ENCODE measurements around the gene DVL1.

DVL1 gene

GRCh38 chr1:1340185-1340584, 9.0 kb downstream of the DVL1 start:
- DNase-seq: no peak

- DNase-seq: no peak
These were observed 10.9 kb downstream of the DVL1 start for GRCh38 chr1:1338278-1338677.

- DNase-seq: peak; percentile 41
These were observed 11.4 kb downstream of the DVL1 start for GRCh38 chr1:1337793-1338147.

- DNase-seq: no peak
These were observed 12.1 kb downstream of the DVL1 start for GRCh38 chr1:1336931-1337792.

GRCh38 chr1:1336446-1336845, 12.8 kb downstream of the DVL1 start:
- DNase-seq: no peak

- DNase-seq: no peak
These were observed 13.4 kb downstream of the DVL1 start for GRCh38 chr1:1335792-1336248.

- no peak for DNase-seq
These were observed 13.9 kb downstream of the DVL1 start for GRCh38 chr1:1335283-1335682.

- DNase-seq: no peak
These were observed 14.4 kb downstream of the DVL1 start for GRCh38 chr1:1334835-1335234.

GRCh38 chr1:1333551-1334241, 15.5 kb downstream of the DVL1 start:
- DNase-seq: no peak

- no peak for DNase-seq
These were observed 16.3 kb downstream of the DVL1 start for GRCh38 chr1:1332774-1333480.

- no peak for DNase-seq
These were observed 17.0 kb downstream of the DVL1 start for GRCh38 chr1:1332031-1332755.

GRCh38 chr1:1331068-1331965, 17.9 kb downstream of the DVL1 start, which contains the start of gene TAS1R3:
TSS of gene TAS1R3 (plus strand) at chr1:1331280. CDS start at chr1:1331346, 66 bp downstream.
- DNase-seq: no peak

- DNase-seq: no peak
These were observed 18.7 kb downstream of the DVL1 start for GRCh38 chr1:1330366-1331067.

GRCh38 chr1:1329304-1330210, 19.7 kb downstream of the DVL1 start:
- no peak for DNase-seq

- no peak for DNase-seq
These were observed 21.0 kb downstream of the DVL1 start for GRCh38 chr1:1328254-1328653.

GRCh38 chr1:1327291-1327690, 21.9 kb downstream of the DVL1 start:
- no peak for DNase-seq

GRCh38 chr1:1326075-1326605, 23.1 kb downstream of the DVL1 start:
- DNase-seq: no peak

GRCh38 chr1:1325288-1326074, 23.7 kb downstream of the DVL1 start:
- peak; percentile 36 for DNase-seq
